C4-2B (cell line): ENCODE data around the gene FAM3A.
"Not testable (repeated sequence)": the region's sequence is repeated elsewhere in the genome, so short reads cannot be mapped to it uniquely, and the experiment has no call there.

ENCODE experiments used
- H3K27ac ChIP-seq: fragments of 450-650 bp; 2 replicates; pipeline ENCODE4 v1.5.1; 2017
- ZFX ChIP-seq: fragments of 450-650 bp; IDR thresholded peaks from 2 replicates; pipeline ENCODE4 v1.6.1; 2017
- TF ChIP-seq, protein P1 (sequence below): fragments of 450-650 bp; conservative IDR thresholded peaks from 2 replicates; pipeline ENCODE4 v1.5.1; 2017; ENCODE audit warnings: mild to moderate bottlenecking

FAM3A gene, protein sequence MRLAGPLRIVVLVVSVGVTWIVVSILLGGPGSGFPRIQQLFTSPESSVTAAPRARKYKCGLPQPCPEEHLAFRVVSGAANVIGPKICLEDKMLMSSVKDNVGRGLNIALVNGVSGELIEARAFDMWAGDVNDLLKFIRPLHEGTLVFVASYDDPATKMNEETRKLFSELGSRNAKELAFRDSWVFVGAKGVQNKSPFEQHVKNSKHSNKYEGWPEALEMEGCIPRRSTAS

DNA sequence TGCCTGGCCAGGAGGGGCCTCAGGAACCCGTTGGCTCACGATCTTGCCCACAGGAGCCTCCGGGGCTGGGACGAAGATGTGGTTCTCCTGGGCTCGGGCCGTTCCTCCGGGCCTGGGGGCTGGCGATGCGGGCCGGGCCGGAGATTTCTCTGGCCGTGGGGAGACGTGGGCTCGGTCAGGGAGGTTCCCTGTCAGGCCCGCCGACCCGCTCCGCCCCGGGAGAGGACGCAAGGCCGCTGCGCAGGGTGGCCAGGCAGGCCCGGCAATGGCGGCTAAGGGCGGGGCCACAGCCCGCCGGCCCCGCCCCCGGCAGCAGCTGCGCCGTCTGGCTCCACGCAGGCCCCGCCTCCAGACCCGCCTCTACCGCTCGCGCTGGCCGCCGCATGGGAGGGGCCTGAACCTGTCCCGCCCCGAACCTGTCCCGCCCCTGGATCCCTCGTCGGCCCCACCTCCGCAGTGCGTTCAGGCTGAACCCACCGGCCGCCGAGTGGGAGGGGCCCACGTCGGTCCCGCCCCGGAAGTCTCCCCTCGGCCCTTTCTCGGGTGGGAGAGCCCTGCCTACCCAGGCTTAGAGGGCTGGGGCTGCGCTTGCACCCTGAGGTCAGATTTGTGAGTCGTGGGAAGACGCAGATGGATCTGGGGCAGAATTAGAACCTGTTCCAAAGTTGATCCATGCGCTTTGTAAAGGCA is at the start of gene FAM3A:
Gene FAM3A (minus strand): TSS at position 267 of the 690 bp plus-strand sequence. CDS start 460 bp downstream, outside the sequence.
- TF ChIP-seq, protein P1, sequence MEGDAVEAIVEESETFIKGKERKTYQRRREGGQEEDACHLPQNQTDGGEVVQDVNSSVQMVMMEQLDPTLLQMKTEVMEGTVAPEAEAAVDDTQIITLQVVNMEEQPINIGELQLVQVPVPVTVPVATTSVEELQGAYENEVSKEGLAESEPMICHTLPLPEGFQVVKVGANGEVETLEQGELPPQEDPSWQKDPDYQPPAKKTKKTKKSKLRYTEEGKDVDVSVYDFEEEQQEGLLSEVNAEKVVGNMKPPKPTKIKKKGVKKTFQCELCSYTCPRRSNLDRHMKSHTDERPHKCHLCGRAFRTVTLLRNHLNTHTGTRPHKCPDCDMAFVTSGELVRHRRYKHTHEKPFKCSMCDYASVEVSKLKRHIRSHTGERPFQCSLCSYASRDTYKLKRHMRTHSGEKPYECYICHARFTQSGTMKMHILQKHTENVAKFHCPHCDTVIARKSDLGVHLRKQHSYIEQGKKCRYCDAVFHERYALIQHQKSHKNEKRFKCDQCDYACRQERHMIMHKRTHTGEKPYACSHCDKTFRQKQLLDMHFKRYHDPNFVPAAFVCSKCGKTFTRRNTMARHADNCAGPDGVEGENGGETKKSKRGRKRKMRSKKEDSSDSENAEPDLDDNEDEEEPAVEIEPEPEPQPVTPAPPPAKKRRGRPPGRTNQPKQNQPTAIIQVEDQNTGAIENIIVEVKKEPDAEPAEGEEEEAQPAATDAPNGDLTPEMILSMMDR: no peak
- TF ChIP-seq ZFX: peak; percentile 72
- H3K27ac ChIP-seq: peak within 1 kb of the TSS; percentile 89

DNA sequence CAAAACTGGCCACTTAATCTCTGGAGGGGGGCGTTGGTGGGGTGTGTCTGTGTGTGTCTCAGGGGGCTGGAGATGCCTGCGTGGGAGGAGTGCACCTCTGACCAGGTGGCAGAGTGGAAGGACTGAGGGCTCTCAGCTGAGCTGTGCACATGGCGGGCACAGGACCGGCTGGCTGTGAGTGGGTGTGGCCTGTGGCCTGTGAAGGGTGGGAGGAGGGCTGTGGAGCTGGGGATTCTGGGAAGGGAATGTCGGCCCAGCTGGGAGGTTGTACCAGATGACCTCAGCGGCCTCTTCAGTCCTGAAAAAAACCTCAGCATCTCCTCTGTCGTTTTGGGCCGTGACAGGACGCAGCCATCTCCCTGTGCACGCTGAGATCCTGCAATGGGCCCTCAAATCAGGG is 46.3 kb upstream of the FAM3A start:
- H3K27ac ChIP-seq: not testable (repeated sequence)

DNA sequence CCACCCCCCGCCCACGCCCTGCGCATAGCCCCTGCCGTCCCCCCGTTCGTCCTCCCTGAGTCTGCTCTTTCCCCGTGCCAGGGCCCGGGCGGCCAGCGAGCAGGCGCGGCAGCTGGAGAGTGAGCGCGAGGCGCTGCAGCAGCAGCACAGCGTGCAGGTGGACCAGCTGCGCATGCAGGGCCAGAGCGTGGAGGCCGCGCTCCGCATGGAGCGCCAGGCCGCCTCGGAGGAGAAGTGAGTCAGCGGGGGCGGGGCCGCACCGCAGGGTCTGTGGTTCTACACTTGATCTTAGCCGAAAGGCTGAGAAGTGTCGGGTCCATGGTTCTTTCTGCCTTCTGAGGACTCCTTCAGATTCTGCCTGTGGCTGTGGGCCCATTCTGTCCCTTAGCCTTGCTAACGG is 44.3 kb upstream of the FAM3A start:
- not testable (repeated sequence) for H3K27ac ChIP-seq

DNA sequence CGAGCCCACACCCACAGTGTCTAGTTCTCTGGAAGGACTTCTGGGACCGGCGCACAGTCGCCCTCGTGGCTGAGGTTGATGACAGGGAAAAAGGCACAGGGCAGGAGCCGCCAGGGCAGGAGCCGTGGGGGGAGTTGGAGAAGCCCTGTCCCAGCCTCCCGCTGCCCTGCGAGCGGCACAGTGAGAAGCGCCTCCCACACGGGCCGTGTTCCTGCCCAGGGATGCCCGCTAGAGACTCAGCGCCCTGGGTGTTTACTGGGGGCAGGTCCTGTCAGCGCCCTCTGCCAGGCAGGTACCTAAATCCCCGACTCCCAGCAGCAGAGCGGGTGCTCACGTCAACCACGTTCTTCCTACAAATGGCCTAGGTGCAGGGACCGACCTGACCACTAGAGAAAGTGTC is 42.9 kb upstream of the FAM3A start:
- H3K27ac ChIP-seq: not testable (repeated sequence)

DNA sequence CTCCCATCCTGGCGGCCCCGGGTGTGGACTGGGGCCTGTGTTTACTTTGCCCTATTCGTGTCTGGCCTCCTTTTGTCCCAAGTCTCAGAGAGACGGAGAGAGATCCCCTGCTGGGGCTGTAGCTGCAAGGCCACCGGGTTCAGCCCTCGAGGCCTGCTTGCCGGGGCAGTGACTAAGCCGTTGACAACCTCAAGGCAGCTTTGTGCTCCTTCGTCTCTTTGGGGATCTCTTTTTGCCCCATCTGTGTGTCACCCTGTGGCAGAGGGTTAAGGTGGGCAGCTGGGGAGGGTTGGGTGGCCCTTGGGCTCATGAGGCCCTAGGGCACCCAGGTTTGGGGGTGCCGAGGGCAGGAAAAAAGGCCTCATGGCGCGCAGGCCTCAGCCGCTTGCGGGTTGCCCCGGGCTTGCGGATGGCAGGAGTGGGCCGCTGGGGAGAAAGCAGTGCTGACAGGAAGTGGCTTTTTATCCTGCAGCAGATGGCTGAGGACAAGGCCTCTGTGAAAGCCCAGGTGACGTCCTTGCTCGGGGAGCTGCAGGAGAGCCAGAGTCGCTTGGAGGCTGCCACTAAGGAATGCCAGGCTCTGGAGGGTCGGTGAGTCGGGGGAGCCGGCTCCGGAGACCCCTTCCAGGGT is 42.1 kb upstream of the FAM3A start:
- H3K27ac ChIP-seq: not testable (repeated sequence)

DNA sequence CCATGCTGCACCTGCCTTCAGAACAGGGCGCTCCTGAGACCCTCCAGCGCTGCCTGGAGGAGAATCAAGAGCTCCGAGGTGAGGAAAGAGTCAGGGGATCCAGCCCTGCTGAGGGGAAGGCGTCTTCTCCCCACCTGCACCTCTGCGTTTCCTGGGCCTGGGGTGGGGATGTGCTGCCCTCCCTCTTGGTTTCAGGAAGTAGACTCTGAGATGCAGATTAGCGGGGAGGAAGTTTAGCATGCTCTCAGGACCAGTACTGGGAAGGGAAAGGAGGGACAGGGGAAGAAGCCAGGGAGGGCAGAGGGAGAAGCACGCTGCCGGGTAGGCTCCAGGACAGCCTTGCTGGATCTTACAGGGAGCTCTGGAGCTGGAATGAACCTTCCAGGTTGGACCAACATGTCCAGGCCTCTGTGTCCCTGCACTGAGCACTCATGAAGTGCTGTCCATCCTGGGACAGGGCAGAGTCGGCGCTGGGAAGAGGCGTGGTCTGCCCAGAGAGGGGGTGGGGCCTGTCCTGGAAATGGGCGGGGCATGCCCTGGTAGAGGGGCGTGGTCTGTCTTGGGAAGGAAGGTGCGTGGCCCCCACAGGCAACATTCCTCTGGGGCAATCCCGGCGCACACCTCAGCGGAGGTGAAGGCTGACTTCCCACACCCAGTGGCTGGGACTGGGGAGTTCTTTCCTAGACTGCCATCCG is 36.2 kb upstream of the FAM3A start:
- H3K27ac ChIP-seq: not testable (repeated sequence)

DNA sequence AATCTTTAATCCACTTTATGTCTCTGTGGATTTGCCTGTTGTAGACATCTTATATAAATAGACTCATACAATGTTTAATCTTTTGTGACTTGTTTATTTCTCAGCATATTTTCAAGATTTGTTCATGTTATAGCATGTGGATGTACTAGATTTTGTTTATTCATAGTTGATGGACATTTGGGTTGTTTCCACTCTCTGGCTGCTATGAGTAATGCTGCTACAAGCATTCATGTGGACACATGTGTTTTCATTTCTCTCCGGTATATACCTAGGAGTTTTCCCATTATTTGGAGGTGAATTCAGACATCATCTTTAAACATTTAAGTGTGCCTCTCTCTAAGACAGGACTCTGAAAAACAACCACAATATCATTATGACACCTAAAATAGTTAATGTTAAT is 33.7 kb upstream of the FAM3A start:
- no peak overlapping the region for H3K27ac ChIP-seq
- no peak for TF ChIP-seq ZFX
- TF ChIP-seq, protein P1: no peak

DNA sequence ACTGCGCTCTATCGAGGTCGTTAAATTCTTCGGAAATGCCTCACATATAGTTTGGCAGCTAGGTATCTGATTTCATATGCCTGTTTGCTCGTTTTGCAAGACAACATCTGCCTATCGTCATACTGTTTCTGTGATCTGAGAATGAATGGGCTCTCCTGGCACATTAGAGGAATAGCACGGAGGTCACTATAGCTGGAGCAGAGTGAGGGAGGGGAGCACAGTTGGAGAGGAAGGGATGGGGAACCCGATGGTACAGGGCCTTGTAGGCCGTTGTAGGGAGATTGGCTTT is 31.9 kb upstream of the FAM3A start:
- peak overlapping the region; percentile 79 for H3K27ac ChIP-seq
- TF ChIP-seq, protein P1: no peak
- no peak for TF ChIP-seq ZFX

DNA sequence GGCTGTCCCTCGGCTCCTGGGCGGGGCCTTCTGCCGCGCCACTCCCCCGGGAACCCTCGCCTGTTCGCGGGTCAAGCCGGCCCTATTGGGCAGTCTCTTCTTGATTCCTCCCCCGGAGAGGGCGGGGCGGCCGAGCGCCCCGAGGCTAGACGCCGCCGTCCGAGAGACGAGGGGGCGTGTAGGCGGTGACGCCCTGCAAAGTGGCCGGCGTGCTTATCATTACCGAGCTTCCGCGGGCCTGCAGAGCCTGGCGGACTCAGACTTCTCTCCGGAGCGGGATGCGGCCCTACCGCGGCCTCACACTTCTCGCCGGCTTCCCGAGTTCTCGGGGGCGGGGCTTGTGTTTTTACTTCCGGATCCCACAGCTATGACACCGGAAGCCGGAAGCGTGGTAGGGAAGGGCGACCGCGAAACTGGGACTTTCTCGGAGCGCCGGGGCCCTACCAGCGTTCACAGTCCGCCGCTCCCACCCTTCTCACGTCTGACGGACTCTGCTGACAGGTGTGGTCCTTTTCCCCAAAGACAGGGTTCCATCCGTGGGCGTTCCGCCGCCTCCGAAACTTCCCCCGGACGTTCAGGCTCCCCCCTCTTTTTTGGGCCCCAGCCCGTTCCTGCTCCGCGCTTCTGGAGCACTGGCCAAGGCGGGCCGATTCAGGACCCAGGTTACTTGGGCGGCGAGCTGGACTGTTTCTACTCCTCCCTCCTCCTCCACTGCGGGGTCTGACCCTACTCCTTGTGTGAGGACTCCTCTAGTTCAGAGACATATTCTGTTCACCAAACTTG is 31.4 kb upstream of the FAM3A start, which contains the start of gene IKBKG:
Gene IKBKG (plus strand): TSS at position 376 of the 783 bp plus-strand sequence. CDS start 4,383 bp downstream, outside the sequence.
- peak within 1 kb of the TSS; percentile 79 for H3K27ac ChIP-seq
- no peak for TF ChIP-seq ZFX
- TF ChIP-seq, protein P1: no peak
